Measurements from ENCODE around the gene TSPAN18. TPM values are rescaled to one million over a fixed set of nuclear protein-coding genes. Genes with fewer than 3 reads are reported as not detected.

The TSPAN18 gene
- total and polyA plus RNA-seq, 2 of the 8 experiments (the other 6 are each of a cell fraction or from before 2014, with no cell fraction given): 5.2 to 10.2 TPM

GRCh38 chr11:44927174-44927661 lies 200.5 kb downstream of the TSPAN18 start:
- Histone ChIP-seq H4K91ac (replicated peaks; ENCODE audit: insufficient read length, low read length) (no peak overlapping the region), H3K14ac (ENCODE audit: insufficient read length) (no peak overlapping the region), H3K79me1 (ENCODE audit: low read depth, low read length) (no peaks in the 10 kb centered on the region), H2BK15ac (ENCODE audit: low read length) (no peak overlapping the region), H4K5ac (ENCODE audit: insufficient read length, low read depth, low read length) (no peak overlapping the region), H3K36me3 (ENCODE audit: control insufficient read depth in 2 of 4, insufficient read depth in 4 of 4, low read length in 3 of 4) (no peaks in the 10 kb centered on the region), H3K23ac (ENCODE audit: insufficient read length) (no peak overlapping the region), H3K4me2 (ENCODE audit: insufficient read depth in 1 of 2, low read depth in 2 of 2, low read length in 2 of 2) (peak overlapping the region in 1 of 2 experiments; percentile 41; a peak in 2 of 4 replicates), H3K4ac (replicated peaks; ENCODE audit: insufficient read length, low read depth, low read length) (no peak overlapping the region), H3K27me3 (replicated peaks in 1 of 4; ENCODE audit: control insufficient read depth in 3 of 4, extremely low read depth in 1 of 4, insufficient read depth in 3 of 4, low read length in 3 of 4) (no peaks in the 10 kb centered on the region), H3K56ac (replicated peaks; ENCODE audit: insufficient read length, low read depth, low read length) (no peak overlapping the region), H3K9ac (replicated peaks in 1 of 4; ENCODE audit: extremely low read depth in 1 of 4, low read depth in 3 of 4, low read length in 3 of 4) (no peak overlapping the region), H2BK20ac (ENCODE audit: low read length) (no peak overlapping the region), H2BK12ac (ENCODE audit: low read depth, low read length) (peak overlapping the region; percentile 75; the same call in 1 of the 2 replicates), H3K23me2 (ENCODE audit: low read depth, low read length) (no peaks in the 10 kb centered on the region), H2BK5ac (ENCODE audit: low read depth, low read length) (0 out of 2 replicates have a peak overlapping the region, but pooled peaks have one; percentile 5), H3K9me3 (ENCODE audit: insufficient read depth in 2 of 2, low read depth in 1 of 2, low read length in 1 of 2) (no peaks in the 10 kb centered on the region), H2AFZ (ENCODE audit: low read length) (no peak overlapping the region), H3K4me1 (replicated peaks in 1 of 4; ENCODE audit: control insufficient read depth in 3 of 4, insufficient read depth in 4 of 4, low read length in 3 of 4) (peaks cover 0 to 18% (median 13%) of the 10 kb centered on the region in 4 experiments; a peak in 6 of 7 replicates), H4K20me1 (replicated peaks in 1 of 2; ENCODE audit: control insufficient read depth in 1 of 2, insufficient read depth in 2 of 2, low read length in 2 of 2) (no peaks in the 10 kb centered on the region), H3K79me2 (ENCODE audit: control insufficient read depth in 1 of 2, insufficient read depth in 2 of 2, low read length in 2 of 2) (no peaks in the 10 kb centered on the region), H3K18ac (ENCODE audit: extremely low read depth, low read length) (peak overlapping the region; percentile 73), H3K4me3 (ENCODE audit: extremely low read depth in 1 of 4, insufficient read depth in 2 of 4, low read depth in 3 of 4, low read length in 4 of 4) (peak overlapping the region in 1 of 4 experiments; percentile 20; a peak in 1 of 8 replicates), H2BK120ac (replicated peaks; ENCODE audit: low read depth, low read length) (no peak overlapping the region), H4K8ac (ENCODE audit: extremely low read depth, insufficient read depth, low read length) (no peak overlapping the region), H2AK5ac (ENCODE audit: low read depth, low read length) (no peak overlapping the region), H3K27ac (ENCODE audit: low read depth, low read length) (no peak overlapping the region)
- FAIRE-seq (no peak), DNase-seq (ENCODE audit: low read depth in 1 of 2, low spot score in 2 of 2) (peak; percentile 70 to 91)
- ChIA-PET POLR2A (ENCODE audit: partially characterized antibody) (interaction anchor here (1.0 to 4.2 kb wide), 8 partner anchors 9 to 177 kb away, joined by 3 to 19 read pairs (median 6); no protein-coding TSS in a partner anchor), CTCF (ENCODE audit: partially characterized antibody) (interaction anchor here (0.5 to 24.5 kb wide), 50 partner anchors 8 to 641 kb away, joined by 3 to 1347 read pairs (median 4); no protein-coding TSS in a partner anchor)
- 36% methylated on average over 16 of the region's 16 CpGs; no CpG with 5 or more reads in 1 of the 2 experiments for WGBS, 2 experiments (ENCODE audit: extremely low coverage in 1 of 2, insufficient coverage in 1 of 2, insufficient read length in 1 of 2, insufficient replicate concordance in 2 of 2, low coverage in 1 of 2, low lambda C conversion rate in 2 of 2, missing lambda C conversion rate in 1 of 2)
- TF ChIP-seq FOSL1 (IDR thresholded peaks at IDR 0.05; ENCODE audit: insufficient read depth, low read depth, low read length) (no peak), RAD21 (IDR thresholded peaks at IDR 0.05 in 1 of 2, conservative IDR thresholded peaks at IDR 0.05 in 1 of 2; ENCODE audit: low read depth in 2 of 2, low read length in 2 of 2) (peak; percentile 86 to 93), SP1 (IDR thresholded peaks at IDR 0.05; ENCODE audit: low read depth, low read length) (no peak)
